IMR-90 (cell line): Measurements from ENCODE around the gene NTMT1. TPM values are rescaled to one million over a fixed set of nuclear protein-coding genes. Genes with fewer than 3 reads are reported as not detected.

Experiments used
- ATAC-seq: fragments of 200-7000 bp; cut with Tn5 transposase; 2 replicates; pipeline ENCODE4 v1.9.1; 2020; ENCODE audit warnings: low read depth, mild to moderate bottlenecking, moderate library complexity
- BruUV-seq: library from RNA; stranded (reverse); fragments of 400-500 nt; replicated peaks from 2 replicates; lab custom pipeline; 2021; lab: Mats Ljungman, UMichigan
- CTCF ChIA-PET: fragments of 300-600 bp; formaldehyde crosslinking; extraction: SDS; loops from one replicate; lab custom pipeline; 2021; ENCODE audit warnings: antibody characterized with exemption; lab: Yijun Ruan, JAX
- POLR2A ChIA-PET: fragments of 300-600 bp; sonication (Branson Sonifier 250); formaldehyde crosslinking; loops from one replicate; lab custom pipeline; 2022; ENCODE audit warnings: antibody characterized with exemption; ENCODE audit not compliant: unreplicated experiment; lab: Charles Lee
- DNase-seq: peaks from one replicate; pipeline ENCODE4 v3.0.0; 2013
- H2AFZ ChIP-seq: replicated peaks from 2 replicates; pipeline ENCODE3; 2013; ENCODE audit warnings: low read length, mild to moderate bottlenecking; ENCODE audit not compliant: poor library complexity
- H2AK5ac ChIP-seq: 2 replicates; pipeline ENCODE4 v1.6.1; 2013; ENCODE audit warnings: low read depth, low read length, inconsistent platforms
- H2AK9ac ChIP-seq: replicated peaks from 2 replicates; pipeline ENCODE3; 2013; ENCODE audit warnings: mild to moderate bottlenecking, low read depth, low read length, moderate library complexity; ENCODE audit not compliant: poor library complexity
- H2BK120ac ChIP-seq: 2 replicates; pipeline ENCODE4 v1.6.1; 2013; ENCODE audit warnings: low read depth, low read length, inconsistent platforms
- H2BK15ac ChIP-seq: 3 replicates; pipeline ENCODE4 v1.6.1; 2013; ENCODE audit warnings: low read depth, low read length, inconsistent platforms
- H2BK20ac ChIP-seq: 2 replicates; pipeline ENCODE4 v1.6.1; 2013; ENCODE audit warnings: low read depth, mild to moderate bottlenecking, inconsistent platforms, low read length, moderate library complexity
- H2BK5ac ChIP-seq: 2 replicates; pipeline ENCODE4 v1.6.1; 2013; ENCODE audit warnings: mild to moderate bottlenecking, low read depth, low read length, inconsistent platforms; ENCODE audit not compliant: poor library complexity, severe bottlenecking
- H3K14ac ChIP-seq: replicated peaks from 2 replicates; pipeline ENCODE4 v1.6.1; 2013; ENCODE audit warnings: low read depth, low read length, inconsistent platforms
- H3K18ac ChIP-seq: 2 replicates; pipeline ENCODE4 v1.6.1; 2013; ENCODE audit warnings: low read depth, low read length, control low read depth
- H3K23ac ChIP-seq: 2 replicates; pipeline ENCODE4 v1.6.1; 2013; ENCODE audit warnings: low read depth, low read length, inconsistent platforms
- H3K27ac ChIP-seq: 2 replicates; pipeline ENCODE4 v1.5.1; 2013; ENCODE audit warnings: mild to moderate bottlenecking, control low read depth, low read length; ENCODE audit not compliant: insufficient read depth
- H3K27me3 ChIP-seq: 2 replicates; pipeline ENCODE4 v1.6.1; 2013; ENCODE audit warnings: low read length; ENCODE audit not compliant: control insufficient read depth, insufficient read depth
- H3K36me3 ChIP-seq: 2 replicates; pipeline ENCODE4 v1.6.1; 2013; ENCODE audit warnings: low read length, mixed read lengths; ENCODE audit not compliant: control insufficient read depth, insufficient read depth
- H3K4ac ChIP-seq: 2 replicates; pipeline ENCODE4 v1.6.1; 2013; ENCODE audit warnings: low read depth, low read length, inconsistent platforms
- H3K4me1 ChIP-seq: 2 replicates; pipeline ENCODE4 v1.6.1; 2013; ENCODE audit warnings: low read length, mixed read lengths; ENCODE audit not compliant: control insufficient read depth, insufficient read depth
- H3K4me2 ChIP-seq: 2 replicates; pipeline ENCODE4 v1.6.1; 2013; ENCODE audit warnings: low read depth, mild to moderate bottlenecking, control low read depth, low read length, moderate library complexity
- H3K4me3 ChIP-seq: 2 replicates; pipeline ENCODE4 v1.5.1; 2013; ENCODE audit warnings: low read depth, mild to moderate bottlenecking, control low read depth, low read length, moderate library complexity; ENCODE audit not compliant: insufficient read depth
- H3K56ac ChIP-seq: 2 replicates; pipeline ENCODE4 v1.6.1; 2013; ENCODE audit warnings: low read length, inconsistent platforms; ENCODE audit not compliant: insufficient read depth; ENCODE audit errors: extremely low read depth
- H3K79me1 ChIP-seq, 2 experiments: 2 replicates each; pipeline ENCODE4 v1.6.1; 2013; ENCODE audit warnings: low read length in 2 of 2, inconsistent platforms in 1 of 2, low read depth in 1 of 2
- H3K9ac ChIP-seq: 2 replicates; pipeline ENCODE4 v1.6.1; 2013; ENCODE audit warnings: low read depth, low read length, control low read depth
- H3K9me1 ChIP-seq: 2 replicates; pipeline ENCODE4 v1.6.1; 2013; ENCODE audit warnings: low read length, inconsistent platforms; ENCODE audit not compliant: insufficient read depth
- H3K9me3 ChIP-seq: 2 replicates; pipeline ENCODE4 v1.6.1; 2013; ENCODE audit warnings: low read length; ENCODE audit not compliant: control insufficient read depth, insufficient read depth
- H4K20me1 ChIP-seq: 2 replicates; pipeline ENCODE4 v1.6.1; 2013; ENCODE audit warnings: low read length, inconsistent platforms; ENCODE audit not compliant: insufficient read depth
- H4K5ac ChIP-seq: 2 replicates; pipeline ENCODE4 v1.6.1; 2013; ENCODE audit warnings: mild to moderate bottlenecking, low read depth, low read length, control low read depth
- H4K8ac ChIP-seq, 2 experiments: 2 replicates each; pipeline ENCODE4 v1.6.1; 2013; ENCODE audit warnings: low read depth in 2 of 2, low read length in 2 of 2, control low read depth in 1 of 2, inconsistent platforms in 1 of 2
- H4K91ac ChIP-seq: 2 replicates; pipeline ENCODE4 v1.6.1; 2013; ENCODE audit warnings: low read depth, low read length, inconsistent platforms; ENCODE audit not compliant: insufficient read depth
- MXI1 ChIP-seq: IDR thresholded peaks from 2 replicates; pipeline ENCODE4 v1.6.1; 2012; ENCODE audit warnings: low read depth, mild to moderate bottlenecking, low read length, moderate library complexity, borderline replicate concordance
- WGBS, 2 experiments: methylation state at CpG; one replicate each; pipeline versions ENCODE4 v1.1.5 to v1.1.7; 2013; ENCODE audit warnings: missing lambda C conversion rate in 2 of 2; ENCODE audit not compliant: insufficient read length in 1 of 2; ENCODE audit errors: extremely low coverage in 2 of 2; 5-methylcytosine and 5-hydroxymethylcytosine counted together
- dilution Hi-C: fragments of 300-500 bp; cut with HindIII; formaldehyde crosslinking; loops from one replicate; pipeline ENCODE4 v1.14.3; 2018; ENCODE audit warnings: low sequenced_read_pairs; ENCODE audit not compliant: unreplicated experiment
- in situ Hi-C: fragments of 300-500 bp; cut with MboI; formaldehyde crosslinking; loops from 3 replicates; pipeline ENCODE4 v1.14.3; 2019; ENCODE audit warnings: low sequenced_read_pairs, inconsistent platforms, mixed read lengths
- intact Hi-C: fragments of 100-400 bp; cut with micrococcal nuclease; formaldehyde crosslinking; loops from 2 replicates; pipeline ENCODE4 v1.10.0; 2022
- polyA plus RNA-seq, 3 experiments: library from polyadenylated mRNA; depleted of rRNA; stranded (reverse); fragments of >200 nt; gene quantifications; 2 replicates each; pipeline ENCODE4 v1.2.3, GENCODE V29; 2012; ENCODE audit warnings: low replicate concordance in 1 of 3
- total RNA-seq: library from RNA; depleted of rRNA; stranded (reverse); fragments of >200 nt; gene quantifications from 2 replicates; pipeline ENCODE4 v1.2.3, GENCODE V29; 2012
- TF ChIP-seq, protein P1 (sequence below): fragments of 150-350 bp; IDR thresholded peaks from 2 replicates; pipeline ENCODE4 v1.6.1; 2017; ENCODE audit warnings: mild to moderate bottlenecking, antibody characterized with exemption, low read length, low read depth

Gene NTMT1
- total and polyA plus RNA-seq, 2 of the 4 experiments (the other 2 are of a cell fraction) = 68.1 to 88.1 TPM

DNA sequence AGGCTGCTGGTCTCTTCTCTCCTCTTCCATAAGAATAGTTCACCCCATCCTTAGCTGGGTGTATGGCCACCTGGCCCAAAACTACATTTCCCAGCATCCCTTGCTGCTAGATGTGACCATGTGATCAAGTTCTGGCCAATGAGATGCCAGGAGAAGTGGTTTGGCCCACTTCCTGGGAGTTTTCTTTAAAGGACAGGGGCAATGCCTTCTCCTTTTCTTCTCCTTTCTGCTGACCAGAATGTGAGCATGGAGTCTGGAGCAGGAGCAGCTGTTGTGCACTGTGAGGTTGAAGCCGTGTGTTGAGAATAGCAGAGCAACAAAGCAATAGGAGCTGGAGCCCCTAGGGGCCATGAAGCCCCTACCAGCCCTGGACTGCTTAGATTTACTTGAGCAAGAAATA, 41.8 kb upstream of the NTMT1 start:
- Histone ChIP-seq H3K9me3 (no peaks in the 10 kb centered on the region), H2AK9ac (peak overlapping the region; percentile 45), H2BK5ac (peak overlapping the region; percentile 0), H3K23ac (no peak overlapping the region), H3K4me1 (peaks cover 13% of the 10 kb centered on the region), H3K9ac (no peak overlapping the region), H3K4me3 (no peak overlapping the region), H3K56ac (no peak overlapping the region), H3K4me2 (no peak overlapping the region), H4K8ac (peak overlapping the region; percentile 71 to 97), H3K4ac (peak overlapping the region; percentile 86), H3K27ac (no peak overlapping the region), H4K91ac (peak overlapping the region; percentile 82), H3K36me3 (0 out of 2 replicates have a peak, but pooled peaks cover 1% of the 10 kb centered on the region), H4K5ac (peak overlapping the region; percentile 46), H2AK5ac (no peak overlapping the region), H3K27me3 (no peaks in the 10 kb centered on the region), H2BK120ac (peak overlapping the region; percentile 38), H4K20me1 (no peaks in the 10 kb centered on the region), H3K18ac (no peak overlapping the region), H3K79me1 (no peaks in the 10 kb centered on the region), H3K14ac (peak overlapping the region; percentile 73; the same call in 1 of the 2 replicates), H2AFZ (peak overlapping the region; percentile 83), H3K9me1 (peaks cover 9% of the 10 kb centered on the region; the same call in 1 of the 2 replicates), H2BK20ac (peak overlapping the region; percentile 26; the same call in 1 of the 2 replicates), H2BK15ac (peak overlapping the region; percentile 21; the same call in 2 of the 3 replicates)
- ChIA-PET CTCF (interaction anchor here (1.1 kb wide), 1 partner anchor 9 kb away, joined by 4 read pairs; no protein-coding TSS in a partner anchor), POLR2A (no interaction called here)
- peak; percentile 91 for ATAC-seq
- intact Hi-C loops = no loop called here
- BruUV-seq = no TSS peak
- no peak for TF ChIP-seq MXI1
- TF ChIP-seq, protein P1, sequence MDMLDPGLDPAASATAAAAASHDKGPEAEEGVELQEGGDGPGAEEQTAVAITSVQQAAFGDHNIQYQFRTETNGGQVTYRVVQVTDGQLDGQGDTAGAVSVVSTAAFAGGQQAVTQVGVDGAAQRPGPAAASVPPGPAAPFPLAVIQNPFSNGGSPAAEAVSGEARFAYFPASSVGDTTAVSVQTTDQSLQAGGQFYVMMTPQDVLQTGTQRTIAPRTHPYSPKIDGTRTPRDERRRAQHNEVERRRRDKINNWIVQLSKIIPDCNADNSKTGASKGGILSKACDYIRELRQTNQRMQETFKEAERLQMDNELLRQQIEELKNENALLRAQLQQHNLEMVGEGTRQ = peak; percentile 95
- in situ Hi-C loops = no loop called here
- WGBS, 2 experiments = no CpG with 5 or more reads among the region's 1 CpG
- DNase-seq = peak; percentile 85
- dilution Hi-C loops = no loop called here
